H9 (cell line): ENCODE results near the gene BHLHE40. TPM values are rescaled to one million over a fixed set of nuclear protein-coding genes. Genes with fewer than 3 reads are reported as not detected.

ENCODE experiments used
- DNase-seq: peaks from one replicate; pipeline ENCODE4 v3.0.0-alpha.2; 2017
- H2AFZ ChIP-seq: one replicate; pipeline ENCODE4 v1.6.1; 2013; ENCODE audit warnings: mild to moderate bottlenecking, low read length, control low read depth, moderate library complexity
- H2AK5ac ChIP-seq: 2 replicates; pipeline ENCODE4 v1.6.1; 2013; ENCODE audit warnings: low read length, control low read depth, mixed read lengths; ENCODE audit not compliant: insufficient read length
- H2BK120ac ChIP-seq: one replicate; pipeline ENCODE4 v1.6.1; 2013; ENCODE audit warnings: low read depth, mild to moderate bottlenecking, low read length, control low read depth, inconsistent platforms; ENCODE audit not compliant: poor library complexity, severe bottlenecking
- H2BK12ac ChIP-seq: 2 replicates; pipeline ENCODE4 v1.6.1; 2013; ENCODE audit warnings: low read length, control low read depth, mixed read lengths, low read depth; ENCODE audit not compliant: insufficient read length
- H2BK15ac ChIP-seq: 2 replicates; pipeline ENCODE4 v1.6.1; 2013; ENCODE audit warnings: low read depth, low read length, control low read depth
- H2BK20ac ChIP-seq: one replicate; pipeline ENCODE4 v1.6.1; 2013; ENCODE audit warnings: low read depth, mild to moderate bottlenecking, low read length, control low read depth, inconsistent platforms; ENCODE audit not compliant: poor library complexity, severe bottlenecking
- H2BK5ac ChIP-seq: 2 replicates; pipeline ENCODE4 v1.6.1; 2013; ENCODE audit warnings: low read length, control low read depth, mixed read lengths; ENCODE audit not compliant: insufficient read length
- H3K14ac ChIP-seq: 2 replicates; pipeline ENCODE4 v1.6.1; 2013; ENCODE audit warnings: low read length, control low read depth; ENCODE audit not compliant: insufficient read depth
- H3K18ac ChIP-seq: 2 replicates; pipeline ENCODE4 v1.6.1; 2013; ENCODE audit warnings: low read depth, mild to moderate bottlenecking, mixed read lengths, low read length, control low read depth; ENCODE audit not compliant: insufficient read length
- H3K23ac ChIP-seq: 2 replicates; pipeline ENCODE4 v1.6.1; 2013; ENCODE audit warnings: low read length, control low read depth, mixed read lengths, low read depth; ENCODE audit not compliant: insufficient read length
- H3K23me2 ChIP-seq: 2 replicates; pipeline ENCODE4 v1.6.1; 2013; ENCODE audit warnings: low read depth, mild to moderate bottlenecking, mixed read lengths, low read length, control low read depth; ENCODE audit not compliant: insufficient read length, poor library complexity, severe bottlenecking
- H3K27ac ChIP-seq: 2 replicates; pipeline ENCODE4 v1.5.1; 2013; ENCODE audit warnings: low read length, control low read depth, mixed read lengths, low read depth; ENCODE audit not compliant: insufficient read length
- H3K27me3 ChIP-seq: 2 replicates; pipeline ENCODE4 v1.6.1; 2013; ENCODE audit warnings: low read length, control low read depth, inconsistent platforms; ENCODE audit not compliant: insufficient read depth
- H3K4ac ChIP-seq: 2 replicates; pipeline ENCODE4 v1.6.1; 2013; ENCODE audit warnings: low read depth, mild to moderate bottlenecking, control low read depth, inconsistent platforms, low read length, moderate library complexity
- H3K4me1 ChIP-seq: 2 replicates; pipeline ENCODE4 v1.6.1; 2013; ENCODE audit warnings: low read length, control low read depth, inconsistent platforms; ENCODE audit not compliant: insufficient read depth
- H3K4me2 ChIP-seq: 2 replicates; pipeline ENCODE4 v1.6.1; 2013; ENCODE audit warnings: low read length, control low read depth, mixed read lengths; ENCODE audit not compliant: insufficient read length, insufficient read depth
- H3K56ac ChIP-seq: 2 replicates; pipeline ENCODE4 v1.6.1; 2013; ENCODE audit warnings: low read depth, mild to moderate bottlenecking, mixed read lengths, low read length, control low read depth; ENCODE audit not compliant: insufficient read length
- H3K79me1 ChIP-seq: 2 replicates; pipeline ENCODE4 v1.6.1; 2013; ENCODE audit warnings: low read depth, mild to moderate bottlenecking, moderate library complexity, low read length, control low read depth, inconsistent platforms; ENCODE audit not compliant: insufficient read depth, poor library complexity, severe bottlenecking
- H3K79me2 ChIP-seq: 2 replicates; pipeline ENCODE4 v1.6.1; 2013; ENCODE audit warnings: low read length, control low read depth, inconsistent platforms; ENCODE audit not compliant: insufficient read depth
- H3K9ac ChIP-seq: 2 replicates; pipeline ENCODE4 v1.6.1; 2013; ENCODE audit warnings: low read length, control low read depth, mixed read lengths; ENCODE audit not compliant: insufficient read length; ENCODE audit errors: extremely low read depth
- H3K9me3 ChIP-seq: one replicate; pipeline ENCODE4 v1.6.1; 2013; ENCODE audit warnings: low read depth, low read length, inconsistent platforms; ENCODE audit not compliant: control insufficient read depth
- H3T11ph ChIP-seq: one replicate; pipeline ENCODE4 v1.6.1; 2013; ENCODE audit warnings: mild to moderate bottlenecking, low read length, control low read depth, inconsistent platforms
- H4K20me1 ChIP-seq: one replicate; pipeline ENCODE4 v1.6.1; 2013; ENCODE audit not compliant: control insufficient read depth, insufficient read length, insufficient read depth
- H4K5ac ChIP-seq: 2 replicates; pipeline ENCODE4 v1.6.1; 2013; ENCODE audit warnings: low read depth, mild to moderate bottlenecking, mixed read lengths, low read length, control low read depth; ENCODE audit not compliant: insufficient read length
- H4K8ac ChIP-seq: replicated peaks from 2 replicates; pipeline ENCODE4 v1.6.1; 2013; ENCODE audit warnings: low read length, control low read depth, mixed read lengths, low read depth; ENCODE audit not compliant: insufficient read length
- H4K91ac ChIP-seq: 2 replicates; pipeline ENCODE4 v1.6.1; 2013; ENCODE audit warnings: low read depth, mild to moderate bottlenecking, moderate library complexity, mixed read lengths, low read length, control low read depth; ENCODE audit not compliant: insufficient read length
- H3K27ac Mint-ChIP-seq, 3 experiments: 2 replicates in 2 of 3; 3 replicates in 1 of 3; pipeline ENCODE4 v1.8.0; 2020 to 2021; ENCODE audit warnings: mixed read lengths in 3 of 3, mild to moderate bottlenecking in 1 of 3, moderate library complexity in 1 of 3
- H3K27me3 Mint-ChIP-seq: 2 replicates; pipeline ENCODE4 v1.8.0; 2021; ENCODE audit warnings: low read depth, mild to moderate bottlenecking, moderate library complexity, mixed read lengths
- H3K36me3 Mint-ChIP-seq, 3 experiments: 2 replicates in 2 of 3; 3 replicates in 1 of 3; pipeline ENCODE4 v1.8.0; 2020 to 2021; ENCODE audit warnings: low read depth in 3 of 3, mixed read lengths in 3 of 3; ENCODE audit not compliant: insufficient read depth in 1 of 3
- H3K4me1 Mint-ChIP-seq, 2 experiments: 2 replicates each; pipeline ENCODE4 v1.8.0; 2020; ENCODE audit warnings: mixed read lengths in 2 of 2
- H3K4me3 Mint-ChIP-seq, 2 experiments: 2 replicates in 1 of 2; 3 replicates in 1 of 2; pipeline ENCODE4 v1.8.0; 2020 to 2021; ENCODE audit warnings: mild to moderate bottlenecking in 2 of 2, mixed read lengths in 2 of 2, moderate library complexity in 1 of 2
- H3K9me3 Mint-ChIP-seq, 2 experiments: 2 replicates in 1 of 2; 3 replicates in 1 of 2; pipeline ENCODE4 v1.8.0; 2020; ENCODE audit warnings: mild to moderate bottlenecking in 2 of 2, mixed read lengths in 2 of 2, moderate library complexity in 1 of 2
- WGBS: extraction: QIAGEN DNeasy Blood & Tissue Kit; methylation state at CpG from one replicate; pipeline ENCODE4 v1.1.7; 2013; ENCODE audit warnings: missing lambda C conversion rate, low lambda C conversion rate, mixed read lengths; ENCODE audit not compliant: insufficient read length; ENCODE audit errors: extremely low coverage; 5-methylcytosine and 5-hydroxymethylcytosine counted together
- total RNA-seq: library from RNA; stranded (reverse); gene quantifications from 2 replicates; pipeline ENCODE4 v1.2.1, GENCODE V29; 2021
- TF ChIP-seq, protein P1 (sequence below): fragments of 200-600 bp; sonication (generic); conservative IDR thresholded peaks from 3 replicates; pipeline ENCODE4 v1.8.0; 2021; ENCODE audit warnings: antibody characterized with exemption, mild to moderate bottlenecking

BHLHE40 gene
- total RNA-seq, 1 experiment from 2014 or later: 4.1 TPM

DNA sequence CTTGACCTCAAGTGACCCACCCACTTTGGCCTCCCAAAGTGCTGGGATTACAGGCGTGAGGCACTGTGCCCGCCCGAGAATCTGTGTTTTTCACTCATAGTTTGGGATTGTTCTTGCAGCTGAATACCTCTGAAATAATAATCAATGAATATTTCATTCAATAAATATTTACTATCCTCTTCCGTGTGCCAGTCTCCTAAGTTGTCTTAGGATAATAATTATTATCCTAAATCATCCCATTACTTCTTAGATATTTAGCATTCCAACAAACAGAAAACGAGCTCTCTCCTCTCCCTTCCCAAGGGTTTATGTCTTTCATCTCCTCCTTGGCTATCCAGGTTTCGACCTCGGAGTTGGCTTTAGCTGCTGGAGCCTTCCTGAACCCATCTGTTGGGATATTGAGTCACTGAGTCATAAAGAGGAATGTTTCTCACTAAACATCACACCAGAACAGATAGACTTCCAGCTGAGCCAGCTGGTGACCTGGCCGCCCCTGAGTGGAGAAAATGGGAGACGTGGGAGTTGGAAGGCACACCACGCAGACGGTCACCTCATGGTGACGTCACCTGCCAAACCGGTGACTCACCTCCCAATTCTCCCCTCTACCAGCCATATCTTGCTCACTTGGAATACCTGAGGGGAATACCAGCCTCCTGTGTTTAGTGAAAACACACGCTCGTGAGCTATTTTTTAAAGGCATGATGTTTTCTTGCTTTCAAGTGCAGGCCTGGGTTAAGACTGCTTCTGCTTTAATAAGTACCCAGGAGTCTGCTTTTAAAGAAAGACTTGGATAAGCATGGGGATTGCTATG, 43.9 kb downstream of the BHLHE40 start:
- Histone ChIP-seq H2BK20ac (no peak overlapping the region), H3K4me2 (no peak overlapping the region), H3K18ac (peak overlapping the region; percentile 19), H3K79me2 (no peaks in the 10 kb centered on the region), H3K14ac (no peak overlapping the region), H3K27ac (no peak overlapping the region), H2AK5ac (no peak overlapping the region), H2BK120ac (no peak overlapping the region), H2BK12ac (no peak overlapping the region), H3K9ac (no peak overlapping the region), H4K91ac (no peak overlapping the region), H3K4me1 (no peaks in the 10 kb centered on the region), H2AFZ (no peak overlapping the region), H3K56ac (no peak overlapping the region), H4K8ac (no peak overlapping the region), H3K4ac (no peak overlapping the region), H3K23ac (no peak overlapping the region), H3T11ph (no peak overlapping the region), H3K23me2 (no peaks in the 10 kb centered on the region), H2BK15ac (no peak overlapping the region), H2BK5ac (no peak overlapping the region), H4K5ac (no peak overlapping the region), H3K79me1 (no peaks in the 10 kb centered on the region), H3K9me3 (no peaks in the 10 kb centered on the region), H3K27me3 (no peaks in the 10 kb centered on the region), H4K20me1 (peaks cover 2% of the 10 kb centered on the region)
- H3K36me3 Mint-ChIP-seq: peaks cover 0 to 4% (median 2%) of the 10 kb centered on the region in 3 experiments; a peak in 2 of 7 replicates
- TF ChIP-seq, protein P1, sequence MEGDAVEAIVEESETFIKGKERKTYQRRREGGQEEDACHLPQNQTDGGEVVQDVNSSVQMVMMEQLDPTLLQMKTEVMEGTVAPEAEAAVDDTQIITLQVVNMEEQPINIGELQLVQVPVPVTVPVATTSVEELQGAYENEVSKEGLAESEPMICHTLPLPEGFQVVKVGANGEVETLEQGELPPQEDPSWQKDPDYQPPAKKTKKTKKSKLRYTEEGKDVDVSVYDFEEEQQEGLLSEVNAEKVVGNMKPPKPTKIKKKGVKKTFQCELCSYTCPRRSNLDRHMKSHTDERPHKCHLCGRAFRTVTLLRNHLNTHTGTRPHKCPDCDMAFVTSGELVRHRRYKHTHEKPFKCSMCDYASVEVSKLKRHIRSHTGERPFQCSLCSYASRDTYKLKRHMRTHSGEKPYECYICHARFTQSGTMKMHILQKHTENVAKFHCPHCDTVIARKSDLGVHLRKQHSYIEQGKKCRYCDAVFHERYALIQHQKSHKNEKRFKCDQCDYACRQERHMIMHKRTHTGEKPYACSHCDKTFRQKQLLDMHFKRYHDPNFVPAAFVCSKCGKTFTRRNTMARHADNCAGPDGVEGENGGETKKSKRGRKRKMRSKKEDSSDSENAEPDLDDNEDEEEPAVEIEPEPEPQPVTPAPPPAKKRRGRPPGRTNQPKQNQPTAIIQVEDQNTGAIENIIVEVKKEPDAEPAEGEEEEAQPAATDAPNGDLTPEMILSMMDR: no peak
- H3K4me1 Mint-ChIP-seq: peaks cover 8 to 9% of the 10 kb centered on the region in 2 experiments
- H3K9me3 Mint-ChIP-seq: no peaks in the 10 kb centered on the region
- H3K27ac Mint-ChIP-seq: peak overlapping the region in 2 of 3 experiments; percentile 29 to 54; a peak in 1 of 7 replicates
- DNase-seq: peak; percentile 87
- no peak overlapping the region for H3K4me3 Mint-ChIP-seq
- WGBS: no CpG with 5 or more reads among the region's 15 CpGs
- H3K27me3 Mint-ChIP-seq: peaks cover 4% of the 10 kb centered on the region
